Suprapubic skin (tissue), 4 donors: ENCODE data around the gene SOX13. TPM values are rescaled to one million over a fixed set of nuclear protein-coding genes. Genes with fewer than 3 reads are reported as not detected.

Experiments used
- DNase-seq, 2 donors: peaks; one replicate each; pipeline ENCODE4 v3.0.0-alpha.2; 2019; ENCODE audit warnings: low spot score in 2 of 2
- H3K27ac ChIP-seq: fragments of 200-600 bp; sonication (generic); one replicate; pipeline ENCODE4 v1.5.1; 2019
- H3K27me3 ChIP-seq: fragments of 200-600 bp; sonication (generic); one replicate; pipeline ENCODE4 v1.5.1; 2019
- H3K36me3 ChIP-seq: fragments of 200-600 bp; sonication (generic); one replicate; pipeline ENCODE4 v1.5.1; 2019
- H3K4me1 ChIP-seq: fragments of 200-600 bp; sonication (generic); one replicate; pipeline ENCODE4 v1.5.1; 2019
- H3K4me3 ChIP-seq: fragments of 200-600 bp; sonication (generic); one replicate; pipeline ENCODE4 v1.5.1; 2019; ENCODE audit warnings: mild to moderate bottlenecking
- H3K9me3 ChIP-seq: fragments of 200-600 bp; sonication (generic); one replicate; pipeline ENCODE4 v1.5.1; 2019
- EP300 ChIP-seq: sonication (generic); formaldehyde crosslinking; IDR thresholded peaks from one replicate; pipeline ENCODE4 v1.6.1; 2017; ENCODE audit warnings: antibody characterized with exemption
- POLR2A ChIP-seq, 2 donors: fragments of 450-650 bp; IDR thresholded peaks; one replicate each; pipeline ENCODE4 v1.6.1; 2017; ENCODE audit warnings: antibody characterized with exemption in 2 of 2, mild to moderate bottlenecking in 2 of 2, moderate library complexity in 2 of 2
- POLR2AphosphoS5 ChIP-seq, 3 donors: sonication (generic); formaldehyde crosslinking; IDR thresholded peaks; one replicate each; pipeline ENCODE4 v1.6.1; 2017; ENCODE audit warnings: antibody characterized with exemption in 3 of 3
- WGBS: methylation state at CpG from one replicate; pipeline ENCODE4 v1.1.5; 2018; 5-methylcytosine and 5-hydroxymethylcytosine counted together
- total RNA-seq, 4 donors: library from RNA; depleted of rRNA; stranded (reverse); fragments of >200 nt; gene quantifications; one replicate each; pipeline ENCODE4 v1.1.0, GENCODE V29; 2016
- TF ChIP-seq, protein P1 (sequence below), 2 donors: fragments of 200-600 bp in 1 of 2; fragments of 450-650 bp in 1 of 2; sonication (generic) in 1 of 2; IDR thresholded peaks; one replicate each; pipeline ENCODE4 v1.5.1; 2016 to 2019; ENCODE audit warnings: antibody characterized with exemption in 2 of 2, mild to moderate bottlenecking in 1 of 2, moderate library complexity in 1 of 2

Gene SOX13
- total RNA-seq, 4 donors from 2014 or later = 10.1 to 20.6 (median 15.6) TPM

DNA sequence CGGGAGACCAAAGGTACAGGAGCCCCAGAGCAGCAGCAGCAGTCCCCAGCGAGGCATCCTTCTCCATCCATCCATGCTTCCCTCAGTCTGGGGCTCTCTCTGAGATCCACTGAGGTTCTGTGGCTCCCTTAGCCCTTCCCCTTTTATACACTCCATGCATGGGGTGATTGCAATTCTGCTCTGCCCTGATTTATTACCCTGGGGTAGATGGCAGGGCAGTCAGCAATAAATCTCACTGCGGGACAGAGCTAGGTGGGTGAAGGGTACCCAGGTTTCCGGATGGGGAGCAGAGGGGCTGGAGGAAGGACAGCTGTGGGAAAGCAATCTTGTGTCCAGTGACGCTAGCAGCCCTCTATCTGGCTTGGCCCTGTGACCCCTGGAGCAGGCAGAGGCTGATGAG lies 93.3 kb downstream of the SOX13 start, which contains the start of gene REN:
TSS of gene REN (minus strand) at position 119 of the 400 bp plus-strand sequence. CDS start at position 75, 44 bp downstream.
- TF ChIP-seq POLR2AphosphoS5 (IDR thresholded peaks at IDR 0.05) (no peak), EP300 (no peak), POLR2A (IDR thresholded peaks at IDR 0.05) (no peak)
- TF ChIP-seq, protein P1, sequence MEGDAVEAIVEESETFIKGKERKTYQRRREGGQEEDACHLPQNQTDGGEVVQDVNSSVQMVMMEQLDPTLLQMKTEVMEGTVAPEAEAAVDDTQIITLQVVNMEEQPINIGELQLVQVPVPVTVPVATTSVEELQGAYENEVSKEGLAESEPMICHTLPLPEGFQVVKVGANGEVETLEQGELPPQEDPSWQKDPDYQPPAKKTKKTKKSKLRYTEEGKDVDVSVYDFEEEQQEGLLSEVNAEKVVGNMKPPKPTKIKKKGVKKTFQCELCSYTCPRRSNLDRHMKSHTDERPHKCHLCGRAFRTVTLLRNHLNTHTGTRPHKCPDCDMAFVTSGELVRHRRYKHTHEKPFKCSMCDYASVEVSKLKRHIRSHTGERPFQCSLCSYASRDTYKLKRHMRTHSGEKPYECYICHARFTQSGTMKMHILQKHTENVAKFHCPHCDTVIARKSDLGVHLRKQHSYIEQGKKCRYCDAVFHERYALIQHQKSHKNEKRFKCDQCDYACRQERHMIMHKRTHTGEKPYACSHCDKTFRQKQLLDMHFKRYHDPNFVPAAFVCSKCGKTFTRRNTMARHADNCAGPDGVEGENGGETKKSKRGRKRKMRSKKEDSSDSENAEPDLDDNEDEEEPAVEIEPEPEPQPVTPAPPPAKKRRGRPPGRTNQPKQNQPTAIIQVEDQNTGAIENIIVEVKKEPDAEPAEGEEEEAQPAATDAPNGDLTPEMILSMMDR (IDR thresholded peaks at IDR 0.05) = no peak
- WGBS = 66% methylated on average over 5 of the region's 5 CpGs

DNA sequence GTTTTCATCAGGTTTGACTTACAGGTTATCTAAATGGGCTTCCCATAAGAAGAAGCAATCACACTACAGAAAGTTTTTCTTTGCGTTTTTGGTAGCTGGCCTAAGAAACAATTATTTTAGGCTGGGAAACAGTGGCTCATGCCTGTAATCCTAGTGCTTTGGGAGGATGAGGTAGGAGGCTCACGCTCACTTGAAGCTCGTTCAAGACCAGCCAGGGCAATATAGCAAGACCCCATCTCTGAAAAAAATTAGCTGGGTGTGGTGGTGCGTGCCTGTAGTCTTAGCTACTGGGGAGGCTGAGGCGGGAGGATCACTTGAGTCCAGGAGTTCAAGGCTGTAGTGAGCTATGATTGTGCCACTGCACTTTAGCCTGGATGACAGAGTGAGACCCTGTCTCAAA lies 94.8 kb downstream of the SOX13 start:
- no peak overlapping the region for H3K4me3 ChIP-seq
- DNase-seq = no peak
- WGBS = 89% methylated on average over 5 of the region's 5 CpGs
- H3K36me3 ChIP-seq = no peaks in the 10 kb centered on the region
- H3K27me3 ChIP-seq = no peaks in the 10 kb centered on the region
- H3K9me3 ChIP-seq = peaks cover 10% of the 10 kb centered on the region
- peaks cover 1% of the 10 kb centered on the region for H3K4me1 ChIP-seq
- TF ChIP-seq POLR2A (IDR thresholded peaks at IDR 0.05) (no peak), POLR2AphosphoS5 (IDR thresholded peaks at IDR 0.05) (no peak), EP300 (no peak)
- TF ChIP-seq, protein P1 (IDR thresholded peaks at IDR 0.05) = no peak
- H3K27ac ChIP-seq = no peak overlapping the region

More for the DNA sequence above, 93.3 kb downstream of the SOX13 start, which contains the start of gene REN:
- no peak for DNase-seq
- Histone ChIP-seq H3K9me3 (peaks cover 10% of the 10 kb centered on the region), H3K27ac (no peak within 1 kb of the TSS), H3K36me3 (no peaks in the 10 kb centered on the region), H3K27me3 (no peaks in the 10 kb centered on the region), H3K4me1 (peaks cover 8% of the 10 kb centered on the region), H3K4me3 (no peak within 1 kb of the TSS)

DNA sequence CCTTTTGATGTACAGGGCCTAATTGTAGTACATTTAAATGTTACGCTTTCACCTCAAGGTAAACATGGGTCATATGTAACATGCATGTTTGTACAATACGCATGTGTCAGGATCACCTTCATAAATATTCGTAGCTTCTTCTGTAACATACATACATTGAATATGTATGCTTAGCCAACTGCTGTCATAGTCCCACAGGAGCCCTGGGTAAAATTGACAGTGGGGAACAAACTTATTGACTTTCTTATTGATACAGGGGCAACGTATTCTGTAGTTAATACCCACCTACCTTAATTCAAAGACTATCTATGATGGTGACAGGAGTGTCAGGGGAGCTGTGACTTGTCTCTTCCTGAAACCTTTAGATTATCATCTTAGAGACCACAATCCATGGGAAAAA lies 96.9 kb downstream of the SOX13 start:
- peaks cover 10% of the 10 kb centered on the region for H3K9me3 ChIP-seq
- TF ChIP-seq POLR2A (IDR thresholded peaks at IDR 0.05) (no peak), EP300 (no peak), POLR2AphosphoS5 (IDR thresholded peaks at IDR 0.05) (no peak)
- TF ChIP-seq, protein P1 (IDR thresholded peaks at IDR 0.05) = no peak
- no peak overlapping the region for H3K4me3 ChIP-seq
- H3K27me3 ChIP-seq = no peaks in the 10 kb centered on the region
- H3K27ac ChIP-seq = no peak overlapping the region
- no peaks in the 10 kb centered on the region for H3K36me3 ChIP-seq
- no peaks in the 10 kb centered on the region for H3K4me1 ChIP-seq
- no peak for DNase-seq
- 88% methylated on average over 4 of the region's 4 CpGs for WGBS

DNA sequence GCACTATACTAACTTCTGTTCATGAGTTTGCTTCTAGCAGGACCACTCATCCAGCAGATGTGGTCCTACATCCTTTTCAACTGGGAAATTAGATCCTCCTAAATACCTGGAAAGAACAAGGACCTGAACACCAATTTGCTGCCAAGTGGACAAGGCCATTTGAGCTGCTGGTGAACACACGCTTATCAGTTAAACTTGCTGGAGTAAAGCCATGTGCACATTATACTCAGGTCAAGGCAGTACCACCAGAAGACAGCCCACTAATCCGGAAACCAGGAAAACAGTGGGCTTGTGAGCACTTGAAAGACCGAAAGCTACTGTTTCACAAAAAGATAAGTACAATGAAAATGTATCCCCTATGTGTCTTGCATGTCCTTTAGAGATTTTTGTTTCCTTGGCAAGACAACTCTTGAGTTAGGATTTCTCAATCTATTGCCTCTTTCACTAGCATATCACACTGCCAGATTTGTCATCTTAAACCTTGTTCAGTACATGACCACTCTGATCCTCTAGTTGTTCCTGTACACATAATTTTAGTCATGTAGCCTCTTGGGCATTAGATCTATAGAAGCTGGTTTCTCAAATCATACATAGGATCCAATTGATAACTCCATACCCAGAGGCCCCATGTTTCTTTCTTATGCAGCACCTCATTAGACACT lies 97.7 kb downstream of the SOX13 start:
- 96% methylated on average over 3 of the region's 3 CpGs for WGBS
- H3K9me3 ChIP-seq = peaks cover 10% of the 10 kb centered on the region

DNA sequence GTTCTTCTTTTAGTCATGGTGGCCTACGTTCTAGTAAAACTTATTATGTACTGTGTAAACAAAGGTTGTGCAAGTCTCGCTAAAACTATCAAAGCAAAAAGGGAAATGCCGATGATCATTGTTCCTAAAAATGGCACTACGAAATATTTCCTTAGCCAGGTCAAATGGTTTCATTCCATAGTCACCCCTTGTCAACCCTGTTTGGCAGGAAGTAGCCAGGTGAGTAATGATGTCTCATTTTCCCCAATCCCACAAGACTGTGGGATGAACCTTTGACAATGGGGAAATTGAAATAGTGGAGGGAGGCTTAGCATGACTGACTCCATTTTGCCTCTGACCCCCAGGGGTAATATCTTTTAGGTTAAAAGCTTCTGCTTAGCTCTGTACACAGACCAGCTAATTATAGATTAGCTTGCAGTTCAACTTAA lies 98.8 kb downstream of the SOX13 start:
- no peaks in the 10 kb centered on the region for H3K36me3 ChIP-seq
- H3K4me1 ChIP-seq = no peaks in the 10 kb centered on the region
- H3K9me3 ChIP-seq = peaks cover 10% of the 10 kb centered on the region
- 69% methylated on average over 4 of the region's 4 CpGs for WGBS
- no peak overlapping the region for H3K4me3 ChIP-seq
- no peak overlapping the region for H3K27ac ChIP-seq
- TF ChIP-seq, protein P1 (IDR thresholded peaks at IDR 0.05) = no peak
- TF ChIP-seq EP300 = no peak
- no peak for TF ChIP-seq POLR2A (IDR thresholded peaks at IDR 0.05)
- TF ChIP-seq POLR2AphosphoS5 (IDR thresholded peaks at IDR 0.05) = no peak
- no peak for DNase-seq
- no peaks in the 10 kb centered on the region for H3K27me3 ChIP-seq

More for the DNA sequence above, 97.7 kb downstream of the SOX13 start:
- Histone ChIP-seq H3K36me3 (no peaks in the 10 kb centered on the region), H3K27me3 (no peaks in the 10 kb centered on the region), H3K4me1 (no peaks in the 10 kb centered on the region), H3K4me3 (no peak overlapping the region), H3K27ac (no peak overlapping the region)
- no peak for TF ChIP-seq EP300
- TF ChIP-seq, protein P1 (IDR thresholded peaks at IDR 0.05) = no peak
- TF ChIP-seq POLR2A (IDR thresholded peaks at IDR 0.05) = no peak
- TF ChIP-seq POLR2AphosphoS5 (IDR thresholded peaks at IDR 0.05) = no peak
- DNase-seq = no peak
